ENCODE data around the gene DYRK2. TPM values are rescaled to one million over a fixed set of nuclear protein-coding genes. Genes with fewer than 3 reads are reported as not detected.
A peak's percentile ranks its signal among the peaks of the same experiment; 100 is the strongest.

Gene DYRK2
- total and polyA plus RNA-seq, 7 donors: 17.6 to 32.8 (median 26.0) TPM

- DNase-seq: no peak
- TF ChIP-seq CTCF (IDR thresholded peaks at IDR 0.05): no peak
- TF ChIP-seq EP300 (IDR thresholded peaks at IDR 0.05): no peak
- TF ChIP-seq POLR2AphosphoS5 (IDR thresholded peaks at IDR 0.05): no peak
- no peak for TF ChIP-seq POLR2A (IDR thresholded peaks at IDR 0.05)
- intact Hi-C loops (cut with DNase I): no loop called here
- WGBS, 2 donors: 64 to 65% methylated on average over 6 of the region's 6 CpGs
- Histone ChIP-seq H3K36me3 (no peaks in the 10 kb centered on the region), H3K27me3 (no peaks in the 10 kb centered on the region), H3K4me1 (peaks cover 0 to 4% (median 0%) of the 10 kb centered on the region in 4 donors), H3K27ac (no peak overlapping the region), H3K4me3 (no peak overlapping the region), H3K9me3 (no peaks in the 10 kb centered on the region)
These were observed 57.1 kb downstream of the DYRK2 start for GRCh38 chr12:67705394-67706370.

GRCh38 chr12:67709367-67709954 lies 60.9 kb downstream of the DYRK2 start:
- no peak for TF ChIP-seq CTCF (IDR thresholded peaks at IDR 0.05)
- no peak for TF ChIP-seq POLR2AphosphoS5 (IDR thresholded peaks at IDR 0.05)
- TF ChIP-seq POLR2A (IDR thresholded peaks at IDR 0.05): no peak
- no peak for TF ChIP-seq EP300 (IDR thresholded peaks at IDR 0.05)
- no peak overlapping the region for H3K4me3 ChIP-seq
- H3K27ac ChIP-seq: no peak overlapping the region
- no peak for DNase-seq
- no peaks in the 10 kb centered on the region for H3K36me3 ChIP-seq
- no peaks in the 10 kb centered on the region for H3K27me3 ChIP-seq
- 91 to 93% methylated on average over 4 of the region's 4 CpGs for WGBS, 2 donors
- no peaks in the 10 kb centered on the region for H3K9me3 ChIP-seq
- intact Hi-C loops (cut with DNase I): no loop called here
- peaks cover 0 to 4% (median 0%) of the 10 kb centered on the region in 4 donors for H3K4me1 ChIP-seq

- WGBS, 2 donors: 6 to 46% methylated on average over 3 of the region's 3 CpGs
- intact Hi-C loops (cut with DNase I): no loop called here
- no peak overlapping the region for H3K4me3 ChIP-seq
- no peak for DNase-seq
- no peaks in the 10 kb centered on the region for H3K27me3 ChIP-seq
- H3K27ac ChIP-seq: no peak overlapping the region
- no peaks in the 10 kb centered on the region for H3K36me3 ChIP-seq
- no peaks in the 10 kb centered on the region for H3K9me3 ChIP-seq
- peak in 1 of 4 donors; percentile 11 for TF ChIP-seq POLR2AphosphoS5 (IDR thresholded peaks at IDR 0.05)
- TF ChIP-seq EP300 (IDR thresholded peaks at IDR 0.05): no peak
- peaks cover 0 to 3% (median 0%) of the 10 kb centered on the region in 4 donors for H3K4me1 ChIP-seq
These were observed 62.0 kb downstream of the DYRK2 start for GRCh38 chr12:67710582-67710981.

GRCh38 chr12:67712011-67712410 lies 63.5 kb downstream of the DYRK2 start:
- H3K27ac ChIP-seq: no peak overlapping the region
- WGBS, 2 donors: 94 to 96% methylated on average over 1 of the region's 1 CpG
- DNase-seq: no peak
- peaks cover 0 to 6% (median 1%) of the 10 kb centered on the region in 4 donors for H3K4me1 ChIP-seq
- no peaks in the 10 kb centered on the region for H3K36me3 ChIP-seq
- TF ChIP-seq POLR2AphosphoS5 (IDR thresholded peaks at IDR 0.05) (no peak), EP300 (IDR thresholded peaks at IDR 0.05) (no peak), CTCF (IDR thresholded peaks at IDR 0.05) (no peak), POLR2A (IDR thresholded peaks at IDR 0.05) (no peak)
- H3K9me3 ChIP-seq: no peaks in the 10 kb centered on the region
- no peak overlapping the region for H3K4me3 ChIP-seq
- intact Hi-C loops (cut with DNase I): no loop called here
- H3K27me3 ChIP-seq: no peaks in the 10 kb centered on the region

GRCh38 chr12:67714648-67715047 lies 66.1 kb downstream of the DYRK2 start:
- TF ChIP-seq POLR2A (IDR thresholded peaks at IDR 0.05): no peak
- H3K9me3 ChIP-seq: no peaks in the 10 kb centered on the region
- WGBS, 2 donors: 13 to 45% methylated on average over 1 of the region's 1 CpG
- intact Hi-C loops (cut with DNase I): no loop called here
- DNase-seq: no peak
- H3K4me3 ChIP-seq: no peak overlapping the region
- H3K27ac ChIP-seq: no peak overlapping the region
- H3K27me3 ChIP-seq: no peaks in the 10 kb centered on the region
- peaks cover 0 to 10% (median 4%) of the 10 kb centered on the region in 4 donors for H3K4me1 ChIP-seq
- no peaks in the 10 kb centered on the region for H3K36me3 ChIP-seq
